ENCODE measurements around the gene CD151. TPM values are rescaled to one million over a fixed set of nuclear protein-coding genes. Genes with fewer than 3 reads are reported as not detected.

Gene CD151
- polyA plus RNA-seq, 4 donors: 187 to 359 (median 284) TPM

DNA sequence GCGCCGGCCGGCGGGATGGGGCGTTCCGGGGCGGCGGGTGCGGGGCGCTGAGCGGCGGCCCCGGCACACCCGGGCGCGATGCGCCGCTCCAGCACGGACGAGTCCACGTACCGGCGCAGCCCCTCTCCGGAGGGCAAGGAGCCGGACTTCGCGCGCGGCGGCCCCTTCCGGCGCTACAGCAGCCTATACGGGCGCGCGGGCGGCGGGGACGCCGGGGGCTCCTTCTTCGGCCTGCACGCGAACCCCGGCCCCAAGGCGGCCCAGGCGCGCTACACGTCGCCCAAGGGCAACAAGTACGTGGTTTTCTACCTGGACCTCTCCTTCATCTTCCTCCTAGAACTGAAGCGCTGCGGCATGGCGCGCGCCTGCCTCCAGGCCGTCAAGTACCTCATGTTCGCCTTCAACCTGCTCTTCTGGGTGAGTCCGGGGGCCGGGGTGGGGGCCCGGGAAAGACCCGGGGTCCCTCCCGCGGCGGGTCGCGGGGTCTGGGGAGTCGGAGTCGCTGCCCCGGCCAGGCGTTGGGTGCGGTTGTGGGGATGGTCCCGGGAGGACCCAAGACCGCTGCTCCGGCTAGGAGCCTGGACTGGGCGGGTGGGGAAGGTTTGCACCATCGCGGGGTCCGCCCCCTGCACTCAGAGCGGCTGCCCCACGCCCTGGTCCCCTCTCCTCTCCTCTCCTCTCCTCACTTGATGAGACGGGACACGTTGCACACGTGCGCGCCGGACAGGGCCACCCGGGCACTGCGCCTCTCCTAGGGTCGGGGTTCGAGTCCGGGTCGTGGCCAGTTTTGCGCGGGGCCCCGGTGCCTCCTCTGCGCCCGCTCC, 17.4 kb downstream of the CD151 start:
- Histone ChIP-seq H3K27ac (ENCODE audit: low read depth in 1 of 3, low read length in 2 of 3) (no peak overlapping the region), H3K4me3 (ENCODE audit: low read depth in 1 of 3, low read length in 3 of 3) (peak overlapping the region; percentile 7 to 42 (median 20)), H3K27me3 (ENCODE audit: control insufficient read depth in 3 of 3, insufficient read depth in 3 of 3, low read length in 3 of 3) (peaks cover 0 to 59% (median 6%) of the 10 kb centered on the region in 3 donors), H3K4me1 (ENCODE audit: control insufficient read depth in 3 of 3, insufficient read depth in 2 of 3, low read depth in 1 of 3, low read length in 2 of 3) (peaks cover 0 to 23% (median 4%) of the 10 kb centered on the region in 3 donors), H3K36me3 (ENCODE audit: control insufficient read depth in 3 of 3, insufficient read depth in 2 of 3, low read depth in 1 of 3, low read length in 3 of 3) (peaks cover 0 to 2% (median 0%) of the 10 kb centered on the region in 3 donors), H3K9me3 (ENCODE audit: control insufficient read depth in 2 of 2, insufficient read depth in 1 of 2, low read depth in 1 of 2, low read length in 1 of 2) (no peaks in the 10 kb centered on the region)
- WGBS, 3 donors: 13 to 20% (median 19%) methylated on average over 65 to 97 of the region's 97 CpGs
- FAIRE-seq (no peak), DNase-seq (peak in 1 of 2 donors; percentile 46)

DNA sequence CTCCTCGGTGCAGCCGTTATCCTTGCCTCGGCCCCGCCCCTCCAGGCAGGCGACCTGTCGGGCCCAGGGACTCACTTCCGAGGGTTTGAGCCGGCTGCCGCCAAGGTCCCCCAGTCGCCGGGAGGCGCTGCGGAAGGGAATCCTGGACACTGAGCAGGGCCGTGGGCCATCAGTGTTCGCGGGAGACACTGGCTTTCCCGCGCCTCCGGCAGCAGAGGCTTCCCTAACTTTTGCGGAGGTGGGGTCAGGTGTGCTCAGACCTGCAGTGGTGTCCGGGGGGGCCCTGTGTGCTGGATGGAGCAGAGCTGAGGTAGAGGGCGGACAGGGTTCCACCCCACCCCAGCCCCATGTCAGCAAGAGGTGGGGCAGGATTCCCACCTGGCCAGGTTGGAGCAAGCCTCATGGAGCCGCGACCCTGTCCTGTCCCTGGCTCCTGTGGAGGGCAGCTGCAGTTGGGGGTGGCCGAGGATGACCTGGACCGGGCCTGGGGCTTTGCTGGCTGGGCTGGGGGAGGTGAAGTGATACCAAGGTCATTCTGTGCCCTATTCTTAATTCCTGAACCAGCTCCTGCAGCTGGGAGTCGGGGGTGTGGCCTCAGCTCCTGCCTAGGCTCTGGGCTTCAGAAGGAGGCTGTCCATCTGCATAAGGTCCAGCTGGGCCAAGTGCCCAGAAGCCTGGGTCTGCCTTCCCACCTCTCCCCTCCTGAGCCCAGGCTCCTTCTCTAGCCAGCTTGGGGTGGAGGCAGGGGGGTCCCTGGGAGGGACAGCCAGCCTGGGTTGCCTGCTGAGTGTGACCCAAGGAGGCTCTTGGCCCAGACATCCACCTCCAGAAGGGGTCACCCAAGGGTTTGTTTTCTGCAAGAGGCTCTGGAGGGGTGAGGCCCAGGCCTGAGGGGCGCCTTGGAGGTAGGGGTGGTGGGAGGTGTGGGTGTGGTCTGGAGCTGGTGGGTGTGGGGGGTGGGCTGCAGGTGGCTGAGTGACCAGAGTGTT, 18.3 kb downstream of the CD151 start:
- H3K36me3 ChIP-seq (ENCODE audit: control insufficient read depth in 3 of 3, insufficient read depth in 2 of 3, low read depth in 1 of 3, low read length in 3 of 3): peaks cover 0 to 4% (median 0%) of the 10 kb centered on the region in 3 donors
- peaks cover 0 to 20% (median 4%) of the 10 kb centered on the region in 3 donors for H3K4me1 ChIP-seq (ENCODE audit: control insufficient read depth in 3 of 3, insufficient read depth in 2 of 3, low read depth in 1 of 3, low read length in 2 of 3)
- DNase-seq (no peak), FAIRE-seq (no peak)
- WGBS, 3 donors: 21 to 58% (median 29%) methylated on average over 26 to 28 of the region's 28 CpGs
- H3K27me3 ChIP-seq (ENCODE audit: control insufficient read depth in 3 of 3, insufficient read depth in 3 of 3, low read length in 3 of 3): peaks cover 0 to 51% (median 6%) of the 10 kb centered on the region in 3 donors
- no peak overlapping the region for H3K4me3 ChIP-seq (ENCODE audit: low read depth in 1 of 3, low read length in 3 of 3)
- H3K27ac ChIP-seq (ENCODE audit: low read depth in 1 of 3, low read length in 2 of 3): no peak overlapping the region
- H3K9me3 ChIP-seq (ENCODE audit: control insufficient read depth in 2 of 2, insufficient read depth in 1 of 2, low read depth in 1 of 2, low read length in 1 of 2): no peaks in the 10 kb centered on the region

DNA sequence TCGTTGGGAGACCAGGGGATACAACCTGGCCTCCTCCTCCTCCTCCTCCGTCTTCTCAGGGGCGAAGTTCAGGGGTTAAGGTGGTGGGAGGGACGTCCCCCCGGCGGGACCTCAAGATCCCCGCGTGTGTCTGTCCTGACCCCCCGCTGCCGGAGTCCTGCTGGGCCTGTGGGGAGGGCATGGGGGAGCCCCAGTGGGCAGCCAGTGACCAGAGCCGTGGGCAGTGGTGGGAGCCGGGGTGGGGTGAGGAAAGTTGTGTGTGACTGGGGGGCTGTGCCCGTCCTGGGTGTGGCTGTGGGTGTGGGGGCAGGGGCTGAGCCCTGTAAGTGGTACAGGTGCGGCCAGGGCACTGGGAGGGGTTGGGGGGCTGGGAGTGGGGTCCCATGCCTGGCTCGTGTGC, 20.0 kb downstream of the CD151 start:
- DNase-seq (no peak), FAIRE-seq (no peak)
- 29 to 62% (median 38%) methylated on average over 12 to 15 of the region's 15 CpGs for WGBS, 3 donors

DNA sequence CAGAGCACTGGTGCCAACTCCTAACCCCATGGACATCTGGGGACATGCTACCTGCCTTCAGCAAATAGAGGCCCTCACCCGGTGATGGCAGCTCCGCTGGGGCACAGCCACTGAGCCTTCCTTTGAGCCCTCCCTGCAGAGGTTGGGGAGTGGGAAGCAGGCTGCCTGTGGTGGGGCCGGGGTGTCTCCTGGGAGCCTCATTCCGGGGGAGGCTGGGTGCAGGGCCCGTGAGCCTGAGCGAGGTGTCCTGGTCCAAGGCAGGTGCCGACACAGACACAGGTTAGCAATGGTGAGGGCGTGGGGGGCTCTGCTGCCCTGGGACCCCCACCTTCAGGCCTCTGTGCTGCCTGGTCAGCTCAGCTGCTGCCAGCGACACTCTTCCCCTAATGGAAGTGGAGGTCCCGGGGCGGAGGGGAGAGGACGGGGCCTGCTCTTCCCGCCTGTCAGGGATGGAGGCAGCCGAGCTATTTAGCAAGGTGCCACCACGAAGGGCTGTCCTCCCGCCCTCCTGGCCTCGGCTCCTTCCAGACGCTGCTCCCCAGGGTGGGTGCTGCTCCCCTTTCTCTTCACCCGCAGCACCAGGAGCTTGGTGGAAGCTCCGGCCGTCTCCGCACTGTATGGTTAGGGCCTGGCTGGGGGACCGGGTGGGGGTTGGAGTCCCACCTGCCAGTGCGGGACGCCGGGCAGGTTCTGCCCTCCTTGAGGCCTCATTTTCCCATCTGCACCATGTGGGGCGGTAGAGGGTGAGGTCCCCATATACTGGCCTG, 21.1 kb downstream of the CD151 start:
- Histone ChIP-seq H3K27me3 (ENCODE audit: control insufficient read depth in 3 of 3, insufficient read depth in 3 of 3, low read length in 3 of 3) (peaks cover 0 to 28% (median 6%) of the 10 kb centered on the region in 3 donors), H3K4me1 (ENCODE audit: control insufficient read depth in 3 of 3, insufficient read depth in 2 of 3, low read depth in 1 of 3, low read length in 2 of 3) (peaks cover 0 to 12% (median 0%) of the 10 kb centered on the region in 3 donors), H3K27ac (ENCODE audit: low read depth in 1 of 3, low read length in 2 of 3) (no peak overlapping the region), H3K36me3 (ENCODE audit: control insufficient read depth in 3 of 3, insufficient read depth in 2 of 3, low read depth in 1 of 3, low read length in 3 of 3) (peaks cover 0 to 5% (median 0%) of the 10 kb centered on the region in 3 donors), H3K4me3 (ENCODE audit: low read depth in 1 of 3, low read length in 3 of 3) (no peak overlapping the region), H3K9me3 (ENCODE audit: control insufficient read depth in 2 of 2, insufficient read depth in 1 of 2, low read depth in 1 of 2, low read length in 1 of 2) (no peaks in the 10 kb centered on the region)
- DNase-seq (no peak), FAIRE-seq (no peak)
- WGBS, 3 donors: 79 to 88% (median 85%) methylated on average over 26 to 27 of the region's 27 CpGs

More for the DNA sequence above, 20.0 kb downstream of the CD151 start:
- Histone ChIP-seq H3K27ac (ENCODE audit: low read depth in 1 of 3, low read length in 2 of 3) (no peak overlapping the region), H3K9me3 (ENCODE audit: control insufficient read depth in 2 of 2, insufficient read depth in 1 of 2, low read depth in 1 of 2, low read length in 1 of 2) (no peaks in the 10 kb centered on the region), H3K36me3 (ENCODE audit: control insufficient read depth in 3 of 3, insufficient read depth in 2 of 3, low read depth in 1 of 3, low read length in 3 of 3) (peaks cover 0 to 5% (median 0%) of the 10 kb centered on the region in 3 donors), H3K27me3 (ENCODE audit: control insufficient read depth in 3 of 3, insufficient read depth in 3 of 3, low read length in 3 of 3) (peaks cover 0 to 39% (median 6%) of the 10 kb centered on the region in 3 donors), H3K4me3 (ENCODE audit: low read depth in 1 of 3, low read length in 3 of 3) (no peak overlapping the region), H3K4me1 (ENCODE audit: control insufficient read depth in 3 of 3, insufficient read depth in 2 of 3, low read depth in 1 of 3, low read length in 2 of 3) (peaks cover 0 to 20% (median 4%) of the 10 kb centered on the region in 3 donors)

DNA sequence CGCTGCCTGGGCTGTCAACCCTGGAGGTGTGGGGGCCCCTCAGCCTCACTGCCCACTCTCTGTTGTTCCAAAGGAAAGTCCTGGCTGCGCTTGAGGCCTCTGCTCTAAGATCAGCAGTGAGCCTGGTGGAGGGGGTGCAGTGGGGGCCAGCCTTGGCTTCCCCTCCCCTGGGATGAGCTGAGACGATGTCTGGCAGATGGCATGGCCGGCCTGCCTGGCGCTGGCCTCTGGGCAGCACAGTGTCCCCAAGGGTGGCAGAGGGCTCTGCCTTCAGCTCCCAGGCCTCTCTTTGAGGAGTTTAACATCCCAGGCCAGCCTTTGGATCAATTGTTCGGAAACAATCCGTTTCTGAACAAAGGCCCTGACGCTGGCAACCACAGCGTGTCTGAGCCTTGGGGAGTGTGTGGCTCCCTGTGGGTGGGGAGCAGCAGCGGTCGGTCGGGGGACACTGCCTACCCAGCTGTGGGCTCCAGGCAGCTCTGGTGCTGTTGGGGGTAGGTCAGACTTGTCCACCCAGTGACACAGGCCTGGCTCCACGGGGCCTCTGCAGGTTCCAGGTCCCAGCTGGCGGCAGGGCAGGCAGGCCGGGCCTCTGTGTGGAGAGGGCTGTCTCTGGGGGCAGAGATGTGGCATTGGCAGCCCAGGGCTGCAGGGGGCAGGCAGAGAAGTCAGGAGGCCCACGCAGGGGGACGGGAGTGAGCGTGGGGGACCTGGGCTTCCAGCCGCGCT, 22.0 kb downstream of the CD151 start:
- WGBS, 3 donors: 73 to 83% (median 82%) methylated on average over 19 to 20 of the region's 20 CpGs
- FAIRE-seq (no peak), DNase-seq (no peak)
- Histone ChIP-seq H3K36me3 (ENCODE audit: control insufficient read depth in 3 of 3, insufficient read depth in 2 of 3, low read depth in 1 of 3, low read length in 3 of 3) (peaks cover 0 to 5% (median 0%) of the 10 kb centered on the region in 3 donors), H3K4me3 (ENCODE audit: low read depth in 1 of 3, low read length in 3 of 3) (no peak overlapping the region), H3K27me3 (ENCODE audit: control insufficient read depth in 3 of 3, insufficient read depth in 3 of 3, low read length in 3 of 3) (peaks cover 0 to 23% (median 3%) of the 10 kb centered on the region in 3 donors), H3K9me3 (ENCODE audit: control insufficient read depth in 2 of 2, insufficient read depth in 1 of 2, low read depth in 1 of 2, low read length in 1 of 2) (no peaks in the 10 kb centered on the region), H3K4me1 (ENCODE audit: control insufficient read depth in 3 of 3, insufficient read depth in 2 of 3, low read depth in 1 of 3, low read length in 2 of 3) (peaks cover 0 to 17% (median 0%) of the 10 kb centered on the region in 3 donors), H3K27ac (ENCODE audit: low read depth in 1 of 3, low read length in 2 of 3) (no peak overlapping the region)

DNA sequence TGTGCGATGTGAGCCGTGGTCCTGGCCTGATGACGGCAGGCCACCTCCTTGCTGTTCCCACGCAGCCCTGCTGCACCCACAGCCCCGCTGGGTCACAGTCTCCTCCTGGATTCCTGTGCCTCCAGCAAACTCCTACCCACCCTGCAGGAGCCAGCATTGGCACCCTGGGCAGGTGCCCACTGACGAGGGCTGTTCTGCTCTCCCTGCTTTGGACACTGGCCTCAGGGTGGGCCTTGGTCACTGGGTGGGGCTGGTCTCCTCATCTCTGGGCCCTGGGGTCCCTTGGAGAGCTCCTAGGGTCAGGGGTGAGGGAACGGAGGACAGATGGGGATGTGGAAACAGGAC, 22.6 kb downstream of the CD151 start:
- H3K36me3 ChIP-seq (ENCODE audit: control insufficient read depth in 3 of 3, insufficient read depth in 2 of 3, low read depth in 1 of 3, low read length in 3 of 3): peaks cover 0 to 5% (median 0%) of the 10 kb centered on the region in 3 donors
- DNase-seq: no peak
- no peaks in the 10 kb centered on the region for H3K9me3 ChIP-seq (ENCODE audit: control insufficient read depth in 2 of 2, insufficient read depth in 1 of 2, low read depth in 1 of 2, low read length in 1 of 2)
- no peak overlapping the region for H3K4me3 ChIP-seq (ENCODE audit: low read depth in 1 of 3, low read length in 3 of 3)
- no peak for FAIRE-seq
- peaks cover 0 to 20% (median 0%) of the 10 kb centered on the region in 3 donors for H3K4me1 ChIP-seq (ENCODE audit: control insufficient read depth in 3 of 3, insufficient read depth in 2 of 3, low read depth in 1 of 3, low read length in 2 of 3)
- no peak overlapping the region for H3K27ac ChIP-seq (ENCODE audit: low read depth in 1 of 3, low read length in 2 of 3)
- WGBS, 3 donors: 74 to 85% (median 78%) methylated on average over 6 to 7 of the region's 7 CpGs
- peaks cover 0 to 22% (median 0%) of the 10 kb centered on the region in 3 donors for H3K27me3 ChIP-seq (ENCODE audit: control insufficient read depth in 3 of 3, insufficient read depth in 3 of 3, low read length in 3 of 3)

DNA sequence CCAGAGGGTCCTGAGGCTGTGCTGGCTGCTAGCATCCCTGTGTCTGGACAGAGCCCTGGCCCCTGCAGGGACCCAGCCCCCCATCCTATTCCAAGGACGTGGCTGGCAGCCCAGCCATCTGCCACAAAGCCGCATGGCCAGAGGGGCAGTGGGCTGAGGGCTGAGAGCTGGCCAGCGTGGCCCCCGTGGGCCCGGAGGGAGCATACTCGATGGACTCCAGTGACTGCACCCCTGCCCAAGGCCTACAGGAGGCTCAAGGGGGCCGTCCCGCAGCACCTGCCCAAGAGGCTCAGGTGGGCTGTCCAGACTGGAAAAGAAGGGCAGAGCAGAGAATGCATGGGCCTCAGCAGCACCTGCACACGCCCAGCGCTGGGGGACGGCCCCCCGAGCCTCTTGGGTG, 23.0 kb downstream of the CD151 start:
- Histone ChIP-seq H3K27ac (ENCODE audit: low read depth in 1 of 3, low read length in 2 of 3) (no peak overlapping the region), H3K36me3 (ENCODE audit: control insufficient read depth in 3 of 3, insufficient read depth in 2 of 3, low read depth in 1 of 3, low read length in 3 of 3) (peaks cover 0 to 5% (median 0%) of the 10 kb centered on the region in 3 donors), H3K4me1 (ENCODE audit: control insufficient read depth in 3 of 3, insufficient read depth in 2 of 3, low read depth in 1 of 3, low read length in 2 of 3) (peaks cover 0 to 18% (median 0%) of the 10 kb centered on the region in 3 donors), H3K4me3 (ENCODE audit: low read depth in 1 of 3, low read length in 3 of 3) (no peak overlapping the region), H3K9me3 (ENCODE audit: control insufficient read depth in 2 of 2, insufficient read depth in 1 of 2, low read depth in 1 of 2, low read length in 1 of 2) (no peaks in the 10 kb centered on the region), H3K27me3 (ENCODE audit: control insufficient read depth in 3 of 3, insufficient read depth in 3 of 3, low read length in 3 of 3) (peaks cover 0 to 19% (median 0%) of the 10 kb centered on the region in 3 donors)
- WGBS, 3 donors: 79 to 84% (median 83%) methylated on average over 10 to 12 of the region's 12 CpGs
- FAIRE-seq: no peak
- no peak for DNase-seq
